NCI-H2196 treated with DMSO at 0.1 percent for 48 hours (cell line): ENCODE data around the gene METTL9.
"Not testable (repeated sequence)": the region's sequence is repeated elsewhere in the genome, so short reads cannot be mapped to it uniquely, and the experiment has no call there.

ENCODE experiments used
- DNase-seq: peaks from one replicate; lab custom pipeline; 2025; ENCODE audit not compliant: unreplicated experiment; lab: John Stamatoyannopoulos, UW

The METTL9 gene

GRCh38 chr16:21634216-21634615 is 34.8 kb downstream of the METTL9 start:
- DNase-seq = no peak

DNA sequence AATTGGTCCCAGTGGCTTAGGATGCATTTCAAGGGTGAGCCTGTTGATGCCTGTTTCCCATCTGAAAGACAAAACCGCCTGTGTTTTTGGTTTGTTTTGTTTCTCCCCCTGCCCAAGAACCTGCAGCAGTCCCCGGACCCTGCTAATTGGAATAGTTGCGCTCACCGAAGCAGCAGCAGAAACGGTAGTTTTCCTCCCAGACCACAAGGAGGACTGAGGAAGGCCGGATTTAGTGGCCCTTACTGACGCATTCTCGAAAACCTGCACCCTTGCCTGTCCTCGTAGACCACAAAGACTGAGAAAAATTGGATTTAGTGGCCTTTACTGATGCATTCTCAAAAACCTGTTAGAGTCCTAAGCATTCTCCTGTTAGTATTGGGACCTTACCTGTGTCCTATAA is 36.3 kb downstream of the METTL9 start:
- not testable (repeated sequence) for DNase-seq

DNA sequence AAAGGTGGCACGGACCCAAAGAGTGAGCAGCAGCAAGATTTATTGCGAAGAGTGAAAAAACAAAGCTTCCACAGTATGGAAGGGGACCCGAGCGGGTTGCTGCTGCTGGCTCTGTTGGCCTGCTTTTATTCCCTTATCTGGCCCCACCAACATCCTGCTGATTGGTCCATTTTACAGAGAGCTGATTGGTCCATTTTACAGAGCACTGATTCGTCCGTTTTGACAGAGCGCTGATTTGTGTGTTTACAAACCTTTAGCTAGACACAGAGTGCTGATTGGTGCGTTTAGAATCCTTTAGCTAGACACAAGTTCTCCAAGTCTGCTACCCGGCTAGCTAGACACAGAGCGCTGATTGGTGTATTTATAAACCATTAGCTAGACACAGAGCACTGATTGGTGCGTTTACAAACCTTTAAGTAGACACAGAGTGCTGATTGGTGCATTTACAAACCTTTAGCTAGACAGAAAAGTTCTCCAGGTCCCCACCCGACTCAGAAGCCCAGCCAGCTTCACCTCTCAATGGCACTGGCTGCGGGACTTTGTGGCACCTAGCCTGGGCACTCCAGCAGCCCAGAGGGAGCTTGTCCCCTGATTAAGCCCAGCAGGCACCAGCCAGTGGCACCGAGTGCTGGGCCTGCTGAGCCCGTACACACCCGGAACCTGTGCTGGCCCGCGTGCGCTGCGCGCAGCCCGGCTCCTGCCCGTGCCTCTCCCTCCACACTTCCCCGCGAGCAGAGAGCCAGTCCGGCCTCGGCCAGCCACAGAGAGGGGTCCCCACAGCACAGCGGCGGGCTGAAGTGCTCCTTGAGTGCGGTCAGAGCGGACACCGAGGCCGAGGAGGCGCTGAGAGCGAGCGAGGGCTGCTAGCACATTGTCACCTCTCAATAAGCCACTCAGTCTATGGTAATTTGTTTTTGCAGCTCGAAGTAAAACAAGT is 37.9 kb downstream of the METTL9 start:
- DNase-seq = no peak

GRCh38 chr16:21638573-21638975 is 39.2 kb downstream of the METTL9 start:
- DNase-seq = no peak

GRCh38 chr16:21639493-21639892 is 40.1 kb downstream of the METTL9 start:
- DNase-seq = no peak

DNA sequence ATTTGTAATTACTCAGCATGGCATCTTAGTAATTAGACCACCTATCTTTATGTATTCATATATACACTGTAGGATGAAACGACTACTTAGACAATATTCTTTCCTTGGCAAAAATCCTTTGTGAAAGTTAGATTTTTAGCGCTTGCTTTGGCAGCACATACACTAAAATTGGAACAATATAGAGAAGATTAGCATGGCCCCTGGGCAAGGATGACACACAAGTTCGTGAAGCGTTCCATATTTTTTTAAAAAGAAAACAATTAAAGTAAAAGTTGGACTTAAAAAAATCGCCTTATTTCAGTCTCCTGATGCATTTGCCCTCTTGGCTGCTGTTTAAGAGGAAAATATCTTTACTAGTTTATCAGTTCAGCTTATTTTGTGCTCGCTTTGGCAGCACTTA is 42.5 kb downstream of the METTL9 start:
- no peak for DNase-seq

DNA sequence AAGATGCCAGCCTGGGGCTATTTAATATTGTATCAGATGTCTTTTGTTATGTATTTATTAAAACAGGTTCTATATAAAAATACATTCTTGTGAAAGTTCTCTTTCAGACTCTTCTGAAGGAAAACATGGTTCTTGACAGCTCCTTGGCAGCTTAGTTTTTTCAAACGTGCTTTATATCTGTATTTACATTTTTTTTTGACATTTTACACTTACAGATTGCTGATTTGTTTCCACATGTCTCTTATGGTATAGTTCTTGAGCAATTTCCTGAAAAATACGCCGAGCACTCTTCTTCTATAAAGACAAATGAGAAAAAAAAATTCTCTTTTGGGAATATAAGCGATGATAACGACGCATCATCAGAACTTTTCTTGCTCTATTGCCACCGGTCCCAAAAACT is 43.5 kb downstream of the METTL9 start:
- DNase-seq = no peak

DNA sequence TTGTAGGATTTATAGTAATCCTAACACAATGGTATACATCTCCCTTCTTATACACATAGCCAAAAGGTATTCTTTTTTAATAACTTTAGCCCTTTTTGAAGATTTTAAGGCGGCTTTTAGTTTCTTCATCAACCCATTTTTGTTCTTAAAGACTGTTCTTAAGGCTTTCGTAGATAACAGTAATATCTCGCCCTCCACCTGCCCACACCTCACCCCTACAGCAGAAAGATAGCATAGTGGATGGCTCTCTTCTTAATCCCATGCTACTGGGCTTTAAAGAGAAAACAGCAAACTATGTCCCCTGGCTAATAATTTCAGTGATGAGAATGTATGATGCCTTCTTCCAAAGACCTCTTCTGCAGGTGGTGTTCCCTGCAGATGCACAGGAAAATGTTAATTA is 44.4 kb downstream of the METTL9 start:
- no peak for DNase-seq

DNA sequence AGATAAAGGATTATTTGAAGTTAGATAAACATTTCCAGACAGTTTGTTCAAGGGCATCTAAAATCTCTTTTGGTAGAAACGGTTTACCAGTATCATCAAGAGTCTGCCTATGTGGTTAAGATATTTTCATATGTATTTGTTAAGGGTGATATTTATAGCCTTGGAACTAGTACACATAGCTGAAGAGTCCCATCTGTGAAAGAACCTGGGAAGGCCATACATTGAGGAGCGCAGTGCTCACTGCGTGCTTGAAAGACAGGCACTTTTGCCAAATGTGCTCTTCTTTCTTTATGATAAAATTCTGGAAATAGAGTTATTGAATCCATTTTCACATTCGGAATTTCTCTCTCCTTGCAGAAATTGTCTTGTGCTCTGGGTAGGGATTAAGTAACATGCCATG is 45.3 kb downstream of the METTL9 start:
- DNase-seq = no peak

- no peak for DNase-seq
These were observed 45.9 kb downstream of the METTL9 start for GRCh38 chr16:21645261-21645721.

GRCh38 chr16:21646091-21646490 is 46.7 kb downstream of the METTL9 start:
- DNase-seq = no peak

GRCh38 chr16:21646721-21647561 is 47.6 kb downstream of the METTL9 start:
- no peak for DNase-seq

- DNase-seq = no peak
These were observed 48.3 kb downstream of the METTL9 start for GRCh38 chr16:21647562-21648164.

- DNase-seq = not testable (repeated sequence)
These were observed 50.5 kb downstream of the METTL9 start for GRCh38 chr16:21649826-21650406.

GRCh38 chr16:21650521-21650920 is 51.1 kb downstream of the METTL9 start:
- no peak for DNase-seq

DNA sequence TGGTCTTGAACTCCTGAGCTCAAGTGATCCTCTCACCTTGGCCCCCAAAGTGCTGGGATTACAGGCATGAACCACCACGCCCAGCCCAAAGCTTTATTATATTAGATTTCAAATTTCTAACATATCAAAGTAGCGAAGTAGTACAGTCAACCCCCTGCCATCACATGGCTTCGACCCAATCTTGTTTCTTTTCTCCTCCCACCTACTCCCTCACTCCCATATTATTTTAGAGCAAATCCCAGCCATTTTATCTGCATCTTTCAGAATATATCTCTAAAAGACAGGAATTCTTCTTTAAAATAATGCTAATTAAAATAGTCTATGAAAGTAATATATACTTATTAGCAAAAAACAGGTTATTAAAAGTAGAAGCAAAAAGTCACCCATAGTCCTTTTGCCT is 52.1 kb downstream of the METTL9 start:
- no peak for DNase-seq

DNA sequence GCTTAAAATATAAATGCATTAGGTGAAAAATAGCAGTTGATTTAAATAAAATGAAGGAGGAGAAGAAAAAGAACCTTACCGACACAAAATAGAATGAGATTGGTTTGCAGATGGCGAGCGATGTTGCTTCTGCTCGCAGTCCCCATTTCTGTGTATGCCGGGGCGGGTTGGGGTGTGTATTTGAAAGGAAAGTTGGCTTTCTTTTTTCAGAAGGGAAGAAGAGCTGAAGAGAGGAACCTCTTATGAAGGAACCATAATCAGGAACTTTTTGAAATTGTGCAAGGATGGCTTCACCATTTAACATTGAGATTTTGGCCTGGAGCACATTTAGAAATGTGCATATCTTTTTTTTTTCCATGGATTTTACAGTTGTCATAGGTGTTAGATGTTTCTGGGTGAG is 53.1 kb downstream of the METTL9 start, which contains the start of gene IGSF6:
Gene IGSF6, minus strand, starts transcription at position 156 of the 400 bp plus-strand sequence. Its CDS starts 10 bp downstream, at position 146.
- no peak for DNase-seq

DNA sequence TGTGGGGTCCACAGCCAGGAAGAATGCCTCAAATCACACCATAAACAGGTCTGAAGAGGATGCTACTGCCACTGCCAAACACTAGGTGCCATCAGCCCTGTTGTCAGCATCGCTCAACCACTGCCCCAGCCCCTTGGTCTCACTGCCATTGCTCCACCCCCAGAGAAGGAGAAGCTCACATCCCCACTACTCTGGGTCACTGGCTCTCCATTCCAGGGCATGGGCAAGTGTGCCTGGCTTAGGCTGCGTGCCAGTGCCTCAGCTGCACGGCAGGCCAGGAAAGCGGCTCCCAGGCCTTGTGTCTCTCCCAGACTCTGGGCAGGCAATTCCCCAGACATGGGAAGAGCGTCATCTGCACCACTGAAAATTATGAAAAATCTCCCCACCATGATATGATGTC is 54.2 kb downstream of the METTL9 start:
- DNase-seq = no peak

GRCh38 chr16:21654466-21654865 is 55.1 kb downstream of the METTL9 start:
- DNase-seq = no peak

DNA sequence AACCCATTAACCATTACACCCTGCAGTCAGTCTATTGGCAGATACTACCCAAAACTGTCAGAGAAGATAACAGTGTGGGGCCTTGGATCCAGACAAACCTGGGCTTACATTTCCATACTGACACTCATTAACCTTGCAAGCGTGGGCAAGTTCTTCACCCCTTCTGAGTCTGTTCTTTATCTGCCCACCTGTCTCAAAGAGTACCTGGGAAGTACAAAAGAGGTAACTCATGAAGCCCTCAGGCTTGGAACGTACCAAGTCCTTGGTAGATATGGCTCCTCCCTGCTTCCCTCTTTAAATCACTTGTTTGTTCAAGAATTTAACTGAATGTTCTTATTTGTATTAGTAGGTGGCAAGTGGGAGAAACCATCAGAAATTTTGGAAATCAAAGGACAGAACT is 55.5 kb downstream of the METTL9 start:
- DNase-seq = no peak
